A172 (cell line): ENCODE data around the gene SDK2. TPM values are rescaled to one million over a fixed set of nuclear protein-coding genes. Genes with fewer than 3 reads are reported as not detected.

ENCODE experiments used
- DNase-seq: peaks from one replicate; pipeline ENCODE4 v3.0.0-alpha.2; 2015; ENCODE audit warnings: low spot score
- total RNA-seq: library from RNA; depleted of rRNA; stranded (reverse); fragments of >200 nt; shearing (Covaris generic); gene quantifications from 2 replicates; pipeline ENCODE4 v1.2.3, GENCODE V29; 2014

The SDK2 gene
- total RNA-seq, 1 experiment from 2014 or later = 0.69 TPM

DNA sequence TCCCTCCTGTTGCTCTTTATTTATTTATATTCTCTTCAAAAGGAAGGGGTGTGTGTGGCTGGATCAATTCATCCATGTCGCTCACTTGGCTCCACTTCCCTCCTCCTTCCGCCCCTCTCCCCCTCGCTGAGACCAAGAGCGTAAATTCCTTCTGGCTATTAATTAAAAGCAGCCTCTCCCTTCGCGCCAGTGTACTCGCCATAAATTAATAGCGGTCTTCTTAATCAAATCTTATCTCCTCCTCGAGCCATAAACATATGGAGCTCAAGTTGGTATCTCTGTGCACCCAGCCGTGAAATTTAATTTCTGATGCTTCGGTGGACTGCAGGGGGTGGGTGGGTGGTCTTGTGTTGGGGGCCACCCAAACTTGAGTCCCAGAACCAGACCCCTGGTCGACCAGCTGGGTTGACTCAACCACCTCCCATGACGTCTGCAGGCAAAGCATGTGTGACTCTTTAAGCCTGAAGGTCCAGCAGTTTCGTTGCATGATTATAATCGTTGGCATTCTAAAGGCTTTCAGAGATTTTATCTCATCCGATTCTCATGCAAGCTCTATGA lies 57.9 kb downstream of the SDK2 start:
- no peak for DNase-seq

DNA sequence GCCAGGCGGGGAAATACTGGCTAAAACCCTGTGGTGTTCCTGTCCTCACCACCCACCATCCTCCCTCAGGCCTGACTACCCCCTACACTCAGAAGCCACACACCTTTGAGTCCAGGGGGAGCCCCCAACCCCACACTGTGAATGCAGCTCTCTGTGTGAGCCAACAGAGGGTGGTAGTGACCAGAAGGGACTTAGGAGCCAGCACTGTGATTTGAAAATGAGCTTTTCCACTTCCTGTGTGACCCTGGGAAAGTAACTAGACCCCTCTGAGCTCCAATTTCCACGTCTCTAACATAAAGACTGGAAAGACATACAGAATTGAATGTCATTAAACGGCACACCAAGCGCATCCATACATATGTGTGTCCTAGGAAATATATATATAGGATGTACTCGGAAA lies 58.7 kb downstream of the SDK2 start:
- no peak for DNase-seq

DNA sequence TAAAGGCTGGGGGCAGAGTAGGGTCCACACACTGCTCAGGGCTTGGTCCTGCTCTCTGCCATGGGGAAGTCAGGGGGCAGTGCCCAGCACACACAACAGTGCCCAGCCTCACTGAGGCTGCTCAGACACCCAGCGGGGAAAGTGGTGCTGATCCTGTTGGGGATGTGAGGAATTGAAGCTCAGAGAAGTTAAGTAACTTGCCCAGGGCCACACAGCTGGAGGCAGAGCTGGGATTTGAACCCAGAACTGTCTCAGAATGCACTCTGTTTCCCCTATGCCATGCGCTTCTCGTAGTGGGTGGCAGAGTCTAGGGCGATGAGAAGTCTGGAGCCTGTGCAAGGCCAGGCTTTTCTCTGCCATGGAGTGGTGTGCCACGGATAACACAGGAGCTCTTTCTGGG lies 59.3 kb downstream of the SDK2 start:
- DNase-seq = no peak

DNA sequence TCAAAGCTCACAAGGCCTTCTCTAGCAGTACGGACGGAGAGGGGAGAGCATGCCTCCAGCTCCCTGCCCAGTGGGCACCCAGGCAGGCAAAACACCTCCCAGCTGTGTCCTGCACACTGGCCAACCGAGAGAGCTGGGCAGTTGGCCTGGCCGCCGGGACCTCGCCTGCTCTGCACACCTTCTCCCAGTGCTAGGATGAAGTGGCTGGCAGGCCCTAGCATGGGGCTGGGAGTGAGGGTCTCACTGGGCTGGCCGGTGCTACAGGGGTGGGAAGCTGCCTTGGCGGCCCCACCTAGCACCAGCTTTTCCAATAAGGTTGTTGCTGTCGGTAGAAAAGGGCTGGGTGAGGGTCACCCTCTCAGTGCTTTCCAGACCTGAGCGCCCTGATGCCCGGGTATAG lies 60.2 kb downstream of the SDK2 start:
- no peak for DNase-seq

DNA sequence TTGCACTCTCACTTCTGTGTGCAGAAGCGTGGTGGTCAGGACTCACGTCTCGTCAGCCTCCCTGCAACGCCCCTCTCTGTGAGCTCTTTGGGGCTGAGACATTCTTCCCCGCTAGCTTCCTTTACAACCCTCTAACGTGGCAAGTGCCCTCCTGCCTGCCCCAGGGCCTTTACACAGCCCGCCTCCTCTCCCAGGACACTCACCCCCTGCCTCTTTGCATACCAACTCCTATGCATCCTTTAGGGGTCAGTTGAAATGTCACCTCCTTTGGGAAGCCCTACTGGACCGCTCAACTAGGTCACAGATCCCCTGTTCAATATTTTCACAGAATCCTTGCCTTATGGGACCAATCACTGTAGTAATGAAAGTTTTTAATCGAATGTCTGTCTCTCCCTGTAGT lies 61.4 kb downstream of the SDK2 start:
- DNase-seq = no peak

DNA sequence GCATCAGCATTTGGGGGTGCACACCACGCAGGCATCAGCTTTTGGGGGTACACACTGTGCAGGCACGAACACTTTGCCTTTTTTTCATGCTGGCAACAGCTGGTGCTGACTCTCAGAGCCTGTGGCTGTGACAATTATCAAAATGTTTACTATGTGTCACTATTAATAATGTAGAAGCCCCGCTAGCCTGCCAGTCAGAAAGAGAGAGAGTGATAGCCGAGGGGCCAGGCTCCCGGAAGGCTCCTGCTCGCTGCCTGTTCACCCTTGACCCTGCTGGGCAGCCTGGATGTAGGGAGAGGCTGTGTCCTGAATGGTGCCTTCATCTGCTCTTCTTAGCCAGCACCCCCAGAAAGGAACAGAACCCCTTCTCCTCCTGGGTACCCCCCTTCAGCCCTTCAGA lies 61.9 kb downstream of the SDK2 start:
- DNase-seq = no peak

DNA sequence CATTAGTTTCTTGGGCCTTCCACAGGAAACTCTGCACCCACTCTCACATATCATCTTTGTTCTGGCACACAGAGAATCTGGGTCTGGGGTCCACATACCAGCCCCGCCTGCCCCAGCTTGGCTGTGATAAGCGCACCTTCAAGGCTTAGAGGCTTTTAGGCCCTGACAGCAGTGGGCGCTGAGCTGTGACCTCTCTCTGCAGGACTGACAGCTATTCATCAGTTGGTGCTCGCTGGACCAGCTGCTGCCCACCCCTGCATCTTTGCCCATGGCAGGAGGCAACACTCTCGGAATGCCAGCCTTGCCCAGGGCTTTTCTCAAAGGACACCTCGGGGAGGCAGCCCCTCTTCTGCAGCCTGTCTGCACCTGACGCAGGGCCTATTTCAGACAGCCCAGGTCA lies 62.9 kb downstream of the SDK2 start:
- DNase-seq = no peak

DNA sequence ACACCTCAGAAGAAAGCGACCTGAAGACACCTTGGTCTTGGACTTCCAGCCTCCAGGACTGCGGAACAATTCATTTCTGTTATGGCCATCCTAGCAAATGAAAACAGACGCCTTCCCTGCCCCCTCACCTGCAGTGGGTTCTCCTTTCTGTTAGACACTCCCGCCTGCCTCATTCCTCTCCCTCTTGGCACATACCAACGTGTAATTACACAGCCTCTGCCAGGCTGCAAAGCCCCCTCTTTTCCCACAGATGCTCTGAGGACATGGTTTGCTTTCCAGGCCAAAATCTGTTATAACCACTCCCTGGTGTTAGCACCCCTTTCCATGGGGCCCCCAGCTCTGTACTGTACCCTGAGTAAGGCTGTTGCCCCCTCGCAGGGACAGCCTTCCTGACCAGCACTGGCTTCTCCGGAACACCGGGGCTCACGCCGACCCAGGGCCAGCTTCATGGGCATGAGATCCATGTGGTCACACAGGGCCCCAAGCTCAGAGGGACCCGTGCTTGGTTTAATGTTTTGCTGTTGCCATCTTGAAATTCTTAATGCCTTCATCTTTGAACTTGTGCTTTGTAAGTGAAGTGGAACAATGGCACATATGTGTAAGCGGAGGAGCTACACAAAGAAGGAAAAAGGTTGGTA lies 64.1 kb downstream of the SDK2 start:
- no peak for DNase-seq

DNA sequence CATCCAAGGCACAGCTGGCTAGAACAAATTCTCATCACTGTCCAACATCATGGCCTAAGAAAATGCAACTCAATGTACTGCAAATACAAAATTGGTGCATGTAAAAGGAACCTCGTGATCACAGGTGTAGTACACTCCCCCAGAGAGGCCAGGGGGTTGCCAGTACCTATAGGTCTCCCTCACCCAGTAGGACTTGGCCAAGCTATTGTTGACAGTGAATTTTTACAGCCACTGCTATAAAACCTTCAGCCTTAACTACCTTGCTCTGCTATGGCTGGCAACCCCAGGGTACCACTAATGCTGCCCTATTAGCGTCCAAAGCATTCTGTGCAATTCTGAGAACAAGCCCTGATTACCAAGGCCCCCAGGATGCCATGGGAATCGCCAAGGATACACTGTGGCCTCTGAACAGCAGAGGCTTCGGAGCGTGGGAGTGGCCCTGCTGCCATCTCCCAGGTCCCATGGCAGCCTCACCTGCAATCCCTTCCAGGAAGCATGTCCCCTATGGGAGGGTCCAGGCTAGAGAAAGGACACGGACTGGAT lies 67.6 kb downstream of the SDK2 start:
- no peak for DNase-seq

DNA sequence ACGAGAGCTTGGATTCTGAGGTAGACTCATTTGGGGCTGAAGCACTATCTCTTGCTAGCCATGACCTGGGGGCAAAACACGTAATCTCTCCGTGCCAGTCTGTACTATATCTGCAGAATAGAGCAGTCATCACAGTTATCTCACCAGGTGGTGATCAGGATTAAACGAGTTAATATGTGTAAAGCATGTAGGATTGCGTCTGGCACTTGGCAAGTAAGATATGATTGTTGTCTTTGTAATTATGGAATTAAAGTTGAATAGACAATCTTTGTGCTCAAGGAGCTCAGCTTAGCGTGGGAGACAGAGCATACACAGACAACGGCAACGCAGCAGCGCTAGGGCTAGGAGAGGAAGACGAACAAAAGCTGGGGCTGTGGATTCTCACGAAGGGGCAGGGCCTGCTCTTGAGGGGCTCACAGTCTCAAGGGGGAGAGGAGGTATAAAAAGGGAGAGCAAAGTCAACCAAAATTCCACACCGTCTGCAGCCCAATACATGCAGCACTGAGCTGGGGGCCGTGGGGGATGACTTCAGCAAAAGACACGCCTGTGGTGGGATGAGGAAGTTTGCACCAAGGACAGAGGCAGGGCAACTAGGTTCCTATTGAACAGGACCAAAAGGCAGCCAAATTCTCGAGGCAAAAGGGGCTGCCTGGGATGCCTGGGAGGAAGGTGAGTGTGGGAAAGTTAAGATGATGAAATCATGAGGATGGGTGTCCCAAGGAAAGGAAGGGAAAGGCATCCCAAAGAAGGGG lies 68.6 kb downstream of the SDK2 start:
- no peak for DNase-seq

DNA sequence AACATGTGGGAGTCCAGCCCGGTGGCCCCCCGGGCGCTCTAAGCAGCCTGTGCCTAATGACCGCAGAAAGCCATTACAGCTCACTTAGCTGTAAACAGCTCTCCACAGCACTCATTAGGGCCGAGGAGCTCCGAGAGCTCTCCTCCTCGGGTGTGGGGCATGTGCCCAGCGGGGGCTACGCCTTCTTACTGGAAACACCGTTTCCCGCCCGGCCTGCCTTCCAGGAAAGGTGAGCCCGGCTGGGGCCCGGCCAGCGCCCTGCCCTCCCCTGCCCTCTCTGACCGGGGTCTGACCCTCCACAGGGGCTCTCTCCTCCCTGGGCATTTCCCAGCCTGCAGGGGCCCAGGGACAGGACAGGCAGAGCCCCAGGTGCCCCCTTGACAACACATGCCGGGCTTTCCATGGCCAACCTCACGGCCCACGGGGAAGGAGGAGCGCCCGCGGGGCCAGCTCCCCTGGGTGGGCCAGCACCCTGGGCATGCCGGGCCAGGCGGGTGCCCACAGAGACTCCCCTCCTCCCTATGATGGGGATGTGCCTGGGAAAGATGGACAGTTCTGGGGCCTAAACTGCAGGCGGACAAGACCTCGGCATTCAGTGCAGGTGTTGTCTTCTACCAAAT lies 72.6 kb downstream of the SDK2 start:
- no peak for DNase-seq

DNA sequence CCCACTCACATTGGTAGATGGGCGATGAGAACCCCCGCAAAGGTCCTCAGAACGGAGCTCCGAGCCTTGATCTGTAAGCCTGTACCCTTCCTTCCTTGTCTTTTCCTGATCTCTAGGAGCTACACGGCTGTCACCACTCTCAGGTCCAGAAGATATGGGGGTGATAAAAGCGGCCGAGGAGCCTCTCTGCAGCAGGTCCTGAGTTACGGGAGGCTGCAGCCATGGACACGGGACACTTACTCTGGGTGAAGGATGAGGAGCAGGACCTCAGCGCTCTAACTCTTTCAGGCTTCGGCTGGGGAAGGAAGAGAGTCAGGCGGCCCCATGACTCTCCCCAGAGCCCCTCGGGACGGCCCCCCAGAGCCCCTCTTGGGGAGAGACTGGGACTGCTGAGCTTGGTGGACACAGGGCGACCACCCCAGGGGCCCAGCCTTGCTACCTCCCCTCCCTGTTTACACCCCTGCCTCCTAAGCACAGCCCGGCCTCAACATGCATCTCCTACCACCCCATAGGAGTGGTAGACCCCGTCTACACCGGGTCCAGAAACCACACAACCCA lies 74.4 kb downstream of the SDK2 start:
- no peak for DNase-seq

DNA sequence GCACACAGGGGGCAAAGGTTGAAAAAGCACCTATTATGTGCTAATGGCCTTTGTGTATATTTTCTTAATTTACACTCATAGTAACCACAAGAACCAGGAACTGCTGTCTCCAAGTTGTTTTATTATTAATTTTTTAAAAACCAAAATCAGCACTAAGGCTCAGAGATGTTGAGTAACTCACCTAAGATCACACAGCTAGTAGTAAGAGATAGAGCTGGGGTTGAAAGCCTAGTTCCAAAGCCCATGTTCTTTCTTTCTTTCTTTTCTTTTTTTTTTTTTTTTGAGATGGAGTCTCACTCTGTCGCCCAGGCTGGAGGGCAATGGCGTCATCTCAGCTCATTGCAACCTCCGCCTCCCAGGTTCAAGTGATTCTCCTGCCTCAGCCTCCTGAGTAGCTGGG lies 75.3 kb downstream of the SDK2 start:
- no peak for DNase-seq

DNA sequence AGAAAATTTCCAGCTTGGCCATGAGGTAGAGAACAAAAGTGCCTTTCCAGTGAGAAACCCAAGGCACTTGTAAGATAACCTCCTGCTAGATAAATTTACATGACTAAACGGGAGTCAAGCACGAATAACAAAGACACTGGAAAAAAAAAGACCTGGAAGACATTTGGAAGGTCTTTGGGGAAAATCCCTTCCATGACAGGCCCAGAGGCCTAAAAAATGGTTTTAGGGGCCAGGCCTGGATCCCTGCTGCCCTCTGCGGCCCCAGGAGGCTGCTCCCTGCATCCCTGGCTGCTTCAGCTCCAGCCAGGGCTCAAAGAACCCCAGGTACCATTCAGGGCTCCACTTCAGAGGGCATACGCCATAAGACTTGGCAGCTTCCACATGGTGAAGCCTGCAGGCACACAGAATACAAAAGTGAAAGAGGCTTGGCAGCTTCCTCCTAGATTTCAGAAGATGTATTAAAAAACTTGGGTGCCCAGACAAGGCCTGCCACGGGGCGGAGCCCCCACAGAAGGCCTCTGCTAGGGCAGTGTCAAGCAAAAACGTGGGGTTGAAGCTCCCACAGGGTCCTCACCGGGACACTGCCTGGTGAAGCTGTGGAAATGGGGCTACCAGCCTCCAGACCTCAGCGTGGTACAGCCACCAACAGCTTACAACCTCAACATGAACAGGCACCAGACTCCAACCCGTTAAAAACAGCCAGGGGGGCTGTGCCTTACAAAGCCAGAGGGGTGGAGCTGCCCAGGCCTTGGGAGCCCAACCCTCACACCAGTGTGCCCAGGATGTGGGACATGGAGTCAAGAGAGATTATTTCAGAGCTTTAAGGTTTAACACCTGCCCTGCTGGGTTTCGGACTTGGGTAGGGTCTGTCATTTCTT lies 77.1 kb downstream of the SDK2 start:
- DNase-seq = no peak

DNA sequence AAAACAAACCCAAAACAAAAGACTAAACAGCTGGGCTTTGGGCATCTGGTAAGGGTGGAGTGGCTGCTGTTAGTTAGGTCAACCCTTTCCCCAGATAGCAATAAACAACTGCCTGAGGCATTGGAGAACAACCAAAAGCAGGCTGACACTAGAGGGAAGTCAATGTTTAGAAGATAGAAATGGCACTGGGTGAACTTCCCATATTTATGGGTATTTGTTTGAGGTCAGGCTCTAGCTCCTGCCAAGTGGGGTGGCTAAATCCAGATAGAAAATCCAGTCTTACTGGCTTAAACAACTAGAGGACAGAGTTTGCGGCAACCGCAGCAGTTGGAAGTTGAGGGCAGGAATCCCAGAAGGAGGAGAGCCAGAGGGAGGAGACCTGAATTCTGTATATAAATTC lies 79.4 kb downstream of the SDK2 start:
- no peak for DNase-seq

DNA sequence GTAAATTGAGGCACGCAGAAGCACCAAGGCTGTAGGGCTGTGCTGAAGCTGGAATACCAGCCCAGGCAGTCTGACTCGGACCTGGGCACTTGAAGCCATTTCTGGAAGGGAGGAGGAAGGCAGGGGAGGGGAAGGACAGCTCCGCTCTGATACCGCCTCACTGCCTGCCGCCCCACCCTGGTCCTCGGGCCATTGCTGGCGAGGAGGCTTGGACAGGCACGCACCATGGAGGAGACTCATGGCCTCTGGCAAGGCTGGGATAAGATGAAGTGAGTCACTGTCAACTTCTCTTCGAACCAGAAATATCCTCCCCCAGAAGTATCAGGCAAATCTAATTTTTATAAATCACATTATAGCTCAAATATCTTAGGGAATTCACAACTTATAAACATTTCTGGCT lies 81.3 kb downstream of the SDK2 start:
- DNase-seq = no peak

DNA sequence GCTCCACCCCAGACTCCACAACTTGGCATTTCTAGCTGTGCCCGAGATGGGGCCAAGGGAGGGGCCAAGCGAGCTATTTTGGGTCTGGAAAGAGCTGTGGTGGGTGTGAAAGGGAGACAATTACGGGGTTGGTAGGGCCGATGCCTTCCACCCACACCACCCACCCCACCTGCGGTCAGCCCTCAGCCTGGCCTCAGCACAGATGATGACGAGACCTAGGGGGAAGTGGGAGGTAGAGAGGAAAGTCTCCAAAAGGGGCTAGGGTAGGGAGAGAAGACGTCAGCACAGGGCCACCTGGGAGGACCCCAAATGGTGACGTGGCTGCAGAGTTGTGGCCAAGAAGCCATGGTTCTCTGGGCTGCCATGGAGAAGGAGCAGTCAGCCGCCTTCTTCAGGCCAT lies 83.1 kb downstream of the SDK2 start:
- no peak for DNase-seq

DNA sequence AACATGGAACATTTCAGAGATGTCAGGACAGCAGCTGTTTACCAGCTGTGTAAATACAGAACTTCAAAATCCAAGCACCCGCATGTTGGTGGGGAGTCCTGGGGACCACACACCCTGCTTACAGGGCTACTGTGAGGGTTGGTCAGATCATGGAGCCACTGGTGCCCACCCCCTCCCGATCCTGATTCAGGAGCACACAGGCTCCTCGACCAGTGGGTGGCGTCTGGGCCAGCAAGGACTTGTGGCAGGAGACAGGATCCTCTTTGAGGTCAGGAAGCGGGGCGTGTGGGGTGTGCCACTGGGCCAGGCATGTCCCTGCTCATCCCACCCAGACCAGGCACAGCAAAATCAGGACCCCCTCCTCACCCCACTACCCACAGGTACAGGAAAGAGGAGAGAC lies 83.6 kb downstream of the SDK2 start:
- no peak for DNase-seq

DNA sequence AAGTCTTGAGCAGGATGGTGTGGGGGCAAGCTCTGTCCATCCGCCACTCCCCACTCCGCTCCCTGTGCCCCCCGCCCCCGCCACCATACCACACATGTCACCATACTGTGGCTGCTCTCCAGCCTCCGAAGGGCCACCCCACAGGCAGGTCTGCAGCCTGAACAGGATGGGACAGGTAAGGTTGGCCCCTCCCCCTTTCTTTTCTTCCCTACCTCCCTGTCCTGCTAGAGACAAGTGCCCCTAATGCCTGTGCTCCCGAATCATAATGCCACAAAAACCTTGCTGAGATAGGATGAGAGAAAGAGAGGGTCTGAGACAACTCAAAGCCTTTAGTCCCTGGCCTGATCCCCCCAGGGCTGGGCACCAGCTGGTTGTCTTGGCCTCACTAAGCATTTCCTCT lies 84.7 kb downstream of the SDK2 start:
- no peak for DNase-seq

DNA sequence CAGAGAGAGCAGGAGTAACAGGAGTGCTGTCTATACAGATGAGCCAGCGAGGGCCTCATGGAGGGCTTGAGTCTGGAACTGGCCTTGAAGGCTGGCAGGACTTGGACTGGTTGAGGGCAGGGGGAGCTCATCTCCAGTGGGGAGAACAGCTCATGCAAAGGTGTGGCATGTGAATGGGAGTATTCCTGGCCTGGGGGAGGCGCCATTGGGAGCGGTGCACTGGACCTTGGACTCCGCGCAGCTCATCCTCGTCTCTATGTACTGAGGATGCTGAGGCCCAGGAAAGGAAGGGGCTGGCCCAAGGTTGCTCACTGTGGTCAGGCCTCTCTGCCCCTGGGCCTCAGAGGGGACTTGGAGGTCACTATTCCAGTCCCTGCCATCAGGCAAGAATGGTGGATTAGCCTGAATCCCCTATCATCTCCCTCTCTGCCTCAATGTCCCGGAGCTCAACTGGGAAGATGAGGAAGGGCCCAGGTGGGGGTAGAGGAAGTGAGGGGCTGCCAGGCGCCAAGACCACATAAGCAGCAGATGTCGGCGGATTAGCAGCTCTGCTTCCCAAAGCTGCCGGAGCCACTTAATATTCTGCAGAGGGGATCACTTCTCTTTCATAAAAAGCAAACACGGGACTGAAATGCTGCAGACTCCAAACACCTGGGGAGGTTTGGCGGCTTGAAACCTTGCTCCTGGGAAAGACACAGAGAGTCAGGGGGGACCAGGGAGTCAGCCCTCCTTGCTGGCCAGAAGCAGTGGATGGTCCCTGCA lies 88.9 kb downstream of the SDK2 start:
- DNase-seq = no peak

DNA sequence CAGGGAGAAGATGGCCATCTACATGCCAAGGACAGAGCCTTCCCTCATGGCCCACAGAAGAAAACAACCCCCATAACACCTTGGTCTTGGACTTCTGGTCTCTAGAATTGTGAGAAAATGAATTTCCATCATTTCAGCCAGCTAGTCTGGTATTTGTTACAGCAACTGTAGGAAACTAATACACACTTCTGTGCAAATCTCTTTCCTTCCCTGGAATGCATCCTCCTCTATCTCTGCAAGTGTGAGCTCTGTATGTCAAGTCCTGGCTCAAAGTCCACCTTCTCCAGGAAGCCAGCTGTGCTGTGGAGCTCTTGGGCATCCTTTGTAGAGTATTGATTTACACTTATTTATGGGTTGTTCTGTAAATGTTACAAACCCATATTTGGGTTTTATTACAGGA lies 89.7 kb downstream of the SDK2 start:
- DNase-seq = no peak
